ENCODE data around the gene PTPRG. TPM values are rescaled to one million over a fixed set of nuclear protein-coding genes. Genes with fewer than 3 reads are reported as not detected.

Gene PTPRG
- total and polyA plus RNA-seq, 2 of the 13 experiments (the other 11 are each of a cell fraction or from before 2014, with no cell fraction given) = 8.0 to 25.3 TPM

DNA sequence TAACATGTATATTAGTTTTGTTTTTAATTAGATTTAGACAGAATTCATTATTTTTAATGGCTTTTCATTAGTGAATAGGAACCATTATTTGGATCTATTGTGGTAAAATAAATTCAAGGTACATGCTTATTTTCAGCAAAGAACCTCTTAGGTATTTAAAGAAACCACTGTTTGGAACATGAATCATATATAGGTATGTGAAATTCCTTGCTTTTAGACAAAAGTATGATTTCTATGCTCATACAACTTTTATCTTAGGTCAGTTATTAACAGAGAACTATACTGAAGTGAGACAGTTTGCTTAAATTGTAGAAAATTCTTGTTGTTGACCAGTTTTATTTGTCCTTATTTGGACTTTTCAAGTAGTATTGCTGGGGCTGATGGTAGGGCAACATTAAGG, 422.1 kb downstream of the PTPRG start:
- H3K79me2 ChIP-seq (ENCODE audit: insufficient read depth, low read length) = no peaks in the 10 kb centered on the region
- H4K20me1 ChIP-seq (ENCODE audit: insufficient read depth, low read length) = no peaks in the 10 kb centered on the region
- peaks cover 11% of the 10 kb centered on the region for H3K4me1 ChIP-seq (ENCODE audit: insufficient read depth, low read length)
- H3K36me3 ChIP-seq (replicated peaks in 1 of 2; ENCODE audit: control insufficient read depth in 1 of 2, insufficient read depth in 2 of 2, low read length in 2 of 2) = no peaks in the 10 kb centered on the region
- in situ Hi-C loops (cut with HindIII; ENCODE audit: extremely low pct_ligation_motif_present, low pct_unique_long_range_greater_than_20kb) = no loop called here
- no peak overlapping the region for H2AFZ ChIP-seq (ENCODE audit: low read length)
- DNase-seq (ENCODE audit: low spot score) (no peak), ATAC-seq (no peak), FAIRE-seq (no peak)
- no peak for TF ChIP-seq ZNF605 (CRISPR knock-in tag; IDR thresholded peaks at IDR 0.05)
- no peaks in the 10 kb centered on the region for H3K27me3 ChIP-seq (ENCODE audit: control insufficient read depth in 1 of 2, insufficient read depth in 2 of 2, low read length in 2 of 2)
- intact Hi-C loops (cut with micrococcal nuclease; ENCODE audit: unreplicated experiment) = no loop called here
- H3K27ac ChIP-seq (ENCODE audit: extremely low read length, insufficient read depth, low read length) = no peak overlapping the region
- no peak overlapping the region for H3K4me3 ChIP-seq (replicated peaks in 1 of 3; ENCODE audit: insufficient read depth in 1 of 3, low read depth in 2 of 3, low read length in 3 of 3)
- H3K4me2 ChIP-seq (ENCODE audit: low read depth, low read length) = no peak overlapping the region
- no peak overlapping the region for H3K9ac ChIP-seq (ENCODE audit: insufficient read depth, low read depth, low read length)
- no TSS peak for BruUV-seq (replicated peaks)
- CTCF ChIA-PET (ENCODE audit: low intra/inter-chr PET ratio, low total read pairs) = no interaction called here
- no peaks in the 10 kb centered on the region for H3K9me3 ChIP-seq (ENCODE audit: low read length)
- POLR2A ChIA-PET = no interaction called here

DNA sequence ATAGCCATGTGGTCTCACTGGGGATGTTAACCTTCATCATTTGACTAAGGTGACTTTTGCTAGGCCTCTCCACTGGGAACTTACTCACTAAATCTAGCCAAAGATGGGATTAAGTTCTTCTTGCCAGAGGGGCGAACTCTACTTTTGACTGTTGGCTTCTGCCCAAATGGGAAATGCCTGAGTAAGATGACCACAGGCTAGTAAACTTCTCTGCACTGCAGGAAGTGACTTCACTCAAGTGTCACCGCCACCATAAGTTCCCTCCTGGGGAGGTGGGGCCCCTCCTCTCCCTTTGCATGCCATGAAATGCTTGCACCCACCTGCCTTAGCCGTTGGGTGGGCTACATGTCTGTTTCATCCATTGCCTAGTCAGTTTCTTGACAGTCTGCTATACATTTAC, 423.6 kb downstream of the PTPRG start:
- in situ Hi-C loops (cut with HindIII; ENCODE audit: extremely low pct_ligation_motif_present, low pct_unique_long_range_greater_than_20kb) (no loop called here), intact Hi-C loops (cut with micrococcal nuclease; ENCODE audit: unreplicated experiment) (no loop called here)
- Histone ChIP-seq H3K4me3 (replicated peaks in 1 of 3; ENCODE audit: insufficient read depth in 1 of 3, low read depth in 2 of 3, low read length in 3 of 3) (no peak overlapping the region), H3K9me3 (ENCODE audit: low read length) (no peaks in the 10 kb centered on the region), H2AFZ (ENCODE audit: low read length) (no peak overlapping the region), H4K20me1 (ENCODE audit: insufficient read depth, low read length) (no peaks in the 10 kb centered on the region), H3K36me3 (replicated peaks in 1 of 2; ENCODE audit: control insufficient read depth in 1 of 2, insufficient read depth in 2 of 2, low read length in 2 of 2) (no peaks in the 10 kb centered on the region), H3K4me2 (ENCODE audit: low read depth, low read length) (no peak overlapping the region), H3K79me2 (ENCODE audit: insufficient read depth, low read length) (no peaks in the 10 kb centered on the region), H3K27ac (ENCODE audit: extremely low read length, insufficient read depth, low read length) (no peak overlapping the region), H3K27me3 (ENCODE audit: control insufficient read depth in 1 of 2, insufficient read depth in 2 of 2, low read length in 2 of 2) (no peaks in the 10 kb centered on the region), H3K4me1 (ENCODE audit: insufficient read depth, low read length) (no peaks in the 10 kb centered on the region), H3K9ac (ENCODE audit: insufficient read depth, low read depth, low read length) (no peak overlapping the region)
- BruUV-seq (replicated peaks) = no TSS peak
- FAIRE-seq (no peak), DNase-seq (ENCODE audit: low spot score) (no peak), ATAC-seq (no peak)
- ChIA-PET CTCF (ENCODE audit: low intra/inter-chr PET ratio, low total read pairs) (no interaction called here), POLR2A (no interaction called here)
- WGBS (ENCODE audit: low lambda C conversion rate) = 90% methylated on average over 2 of the region's 3 CpGs
- TF ChIP-seq KAT2B (IDR thresholded peaks at IDR 0.05; ENCODE audit: borderline replicate concordance, low read depth, low read length) = no peak
- TF ChIP-seq ZKSCAN8 (CRISPR knock-in tag; IDR thresholded peaks at IDR 0.05; ENCODE audit: borderline replicate concordance) = no peak
- no peak for TF ChIP-seq HHEX (CRISPR knock-in tag; IDR thresholded peaks at IDR 0.05)
- TF ChIP-seq, protein P1, sequence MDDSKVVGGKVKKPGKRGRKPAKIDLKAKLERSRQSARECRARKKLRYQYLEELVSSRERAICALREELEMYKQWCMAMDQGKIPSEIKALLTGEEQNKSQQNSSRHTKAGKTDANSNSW (CRISPR knock-in tag; IDR thresholded peaks at IDR 0.05; ENCODE audit: borderline replicate concordance) = no peak
- no peak for TF ChIP-seq ZNF570 (CRISPR knock-in tag; IDR thresholded peaks at IDR 0.05; ENCODE audit: borderline replicate concordance)
- TF ChIP-seq NBN (conservative IDR thresholded peaks at IDR 0.05) = no peak
- TF ChIP-seq SAP130 (CRISPR knock-in tag; IDR thresholded peaks at IDR 0.05; ENCODE audit: low read depth) = no peak
- TF ChIP-seq ZNF510 (CRISPR knock-in tag; IDR thresholded peaks at IDR 0.05; ENCODE audit: low read depth) = no peak
- TF ChIP-seq ZNF33A (CRISPR knock-in tag; IDR thresholded peaks at IDR 0.05; ENCODE audit: borderline replicate concordance) = no peak
- TF ChIP-seq ZNF563 (CRISPR knock-in tag; IDR thresholded peaks at IDR 0.05) = no peak
- TF ChIP-seq RARG (CRISPR knock-in tag; IDR thresholded peaks at IDR 0.05; ENCODE audit: low read depth) = no peak
- no peak for TF ChIP-seq CENPX (CRISPR knock-in tag; IDR thresholded peaks at IDR 0.05)
- TF ChIP-seq ZNF776 (CRISPR knock-in tag; IDR thresholded peaks at IDR 0.05) = no peak
- TF ChIP-seq, protein P2, sequence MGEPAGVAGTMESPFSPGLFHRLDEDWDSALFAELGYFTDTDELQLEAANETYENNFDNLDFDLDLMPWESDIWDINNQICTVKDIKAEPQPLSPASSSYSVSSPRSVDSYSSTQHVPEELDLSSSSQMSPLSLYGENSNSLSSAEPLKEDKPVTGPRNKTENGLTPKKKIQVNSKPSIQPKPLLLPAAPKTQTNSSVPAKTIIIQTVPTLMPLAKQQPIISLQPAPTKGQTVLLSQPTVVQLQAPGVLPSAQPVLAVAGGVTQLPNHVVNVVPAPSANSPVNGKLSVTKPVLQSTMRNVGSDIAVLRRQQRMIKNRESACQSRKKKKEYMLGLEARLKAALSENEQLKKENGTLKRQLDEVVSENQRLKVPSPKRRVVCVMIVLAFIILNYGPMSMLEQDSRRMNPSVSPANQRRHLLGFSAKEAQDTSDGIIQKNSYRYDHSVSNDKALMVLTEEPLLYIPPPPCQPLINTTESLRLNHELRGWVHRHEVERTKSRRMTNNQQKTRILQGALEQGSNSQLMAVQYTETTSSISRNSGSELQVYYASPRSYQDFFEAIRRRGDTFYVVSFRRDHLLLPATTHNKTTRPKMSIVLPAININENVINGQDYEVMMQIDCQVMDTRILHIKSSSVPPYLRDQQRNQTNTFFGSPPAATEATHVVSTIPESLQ (CRISPR knock-in tag; conservative IDR thresholded peaks at IDR 0.05) = no peak
- TF ChIP-seq HNF4A (CRISPR knock-in tag; IDR thresholded peaks at IDR 0.05) = no peak

All from HepG2 (cell line).